Lower lobe of right lung (tissue), 2 donors: ENCODE measurements around the gene ARIH2. TPM values are rescaled to one million over a fixed set of nuclear protein-coding genes. Genes with fewer than 3 reads are reported as not detected.

Experiments used
- ATAC-seq, 2 donors: fragments of 200-7000 bp; cut with Tn5 transposase; one replicate each; pipeline ENCODE4 v1.9.1; 2020 to 2022; ENCODE audit warnings: mild to moderate bottlenecking in 2 of 2, moderate library complexity in 2 of 2
- DNase-seq: peaks from one replicate; pipeline ENCODE4 v3.0.0-alpha.2; 2020
- H3K27ac ChIP-seq: fragments of 200-600 bp; one replicate; pipeline ENCODE4 v1.8.0; 2022
- H3K27me3 ChIP-seq: fragments of 200-600 bp; one replicate; pipeline ENCODE4 v1.8.0; 2022; ENCODE audit warnings: low read depth
- H3K36me3 ChIP-seq: fragments of 200-600 bp; one replicate; pipeline ENCODE4 v1.8.0; 2022; ENCODE audit warnings: mild to moderate bottlenecking
- H3K4me1 ChIP-seq: fragments of 200-600 bp; one replicate; pipeline ENCODE4 v1.8.0; 2022
- H3K4me3 ChIP-seq: fragments of 200-600 bp; one replicate; pipeline ENCODE4 v1.8.0; 2022; ENCODE audit warnings: mild to moderate bottlenecking
- H3K9me3 ChIP-seq: fragments of 200-600 bp; one replicate; pipeline ENCODE4 v1.8.0; 2022
- intact Hi-C: fragments of 100-400 bp; cut with DNase I; formaldehyde crosslinking; loops from one replicate; pipeline ENCODE4 v1.11.0; 2022
- total RNA-seq: library from RNA; stranded (reverse); fragmentation: NEBNext Ultra II Directional; extraction: Animal tissue kit (Norgen Biotek cat#: 25700); gene quantifications from one replicate; pipeline ENCODE4 v1.2.1, GENCODE V29; 2021
- TF ChIP-seq, protein P1 (sequence below): fragments of 200-600 bp; IDR thresholded peaks from one replicate; pipeline ENCODE4 v1.8.0; 2022; ENCODE audit warnings: antibody characterized with exemption, mild to moderate bottlenecking
- donor health status: DM: no; HTN: yes; CAD: no; lungs with severe emphysema.

ARIH2 gene
- total RNA-seq, 1 donor from 2014 or later: 87.4 TPM

- Histone ChIP-seq H3K9me3 (no peaks in the 10 kb centered on the region), H3K36me3 (peaks cover 78% of the 10 kb centered on the region), H3K27me3 (no peaks in the 10 kb centered on the region), H3K4me3 (no peak overlapping the region), H3K4me1 (no peaks in the 10 kb centered on the region), H3K27ac (no peak overlapping the region)
- TF ChIP-seq, protein P1, sequence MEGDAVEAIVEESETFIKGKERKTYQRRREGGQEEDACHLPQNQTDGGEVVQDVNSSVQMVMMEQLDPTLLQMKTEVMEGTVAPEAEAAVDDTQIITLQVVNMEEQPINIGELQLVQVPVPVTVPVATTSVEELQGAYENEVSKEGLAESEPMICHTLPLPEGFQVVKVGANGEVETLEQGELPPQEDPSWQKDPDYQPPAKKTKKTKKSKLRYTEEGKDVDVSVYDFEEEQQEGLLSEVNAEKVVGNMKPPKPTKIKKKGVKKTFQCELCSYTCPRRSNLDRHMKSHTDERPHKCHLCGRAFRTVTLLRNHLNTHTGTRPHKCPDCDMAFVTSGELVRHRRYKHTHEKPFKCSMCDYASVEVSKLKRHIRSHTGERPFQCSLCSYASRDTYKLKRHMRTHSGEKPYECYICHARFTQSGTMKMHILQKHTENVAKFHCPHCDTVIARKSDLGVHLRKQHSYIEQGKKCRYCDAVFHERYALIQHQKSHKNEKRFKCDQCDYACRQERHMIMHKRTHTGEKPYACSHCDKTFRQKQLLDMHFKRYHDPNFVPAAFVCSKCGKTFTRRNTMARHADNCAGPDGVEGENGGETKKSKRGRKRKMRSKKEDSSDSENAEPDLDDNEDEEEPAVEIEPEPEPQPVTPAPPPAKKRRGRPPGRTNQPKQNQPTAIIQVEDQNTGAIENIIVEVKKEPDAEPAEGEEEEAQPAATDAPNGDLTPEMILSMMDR: no peak
- ATAC-seq (no peak), DNase-seq (no peak)
- intact Hi-C loops: no loop called here
Measured at GRCh38 chr3:48983096-48983495, 64.5 kb downstream of the ARIH2 start.

DNA sequence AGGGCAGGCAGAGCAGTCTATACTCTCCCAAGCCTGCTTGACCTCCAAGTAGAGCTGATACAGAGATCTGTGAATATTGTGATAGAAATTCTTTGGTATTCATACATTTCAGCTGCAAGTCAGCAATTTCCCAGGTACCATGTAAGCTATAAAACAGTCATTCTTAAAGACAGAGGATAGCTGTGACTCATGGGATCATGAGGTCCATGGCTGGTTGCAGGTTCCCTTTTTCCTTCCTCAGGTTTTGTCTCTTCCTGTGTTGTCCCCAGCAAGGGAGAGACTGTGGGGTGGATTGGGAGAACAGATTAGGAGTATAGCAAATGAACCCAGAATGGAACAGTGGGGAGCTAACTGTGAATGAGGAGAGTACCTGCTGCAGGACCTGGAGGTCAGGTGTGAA is 66.0 kb downstream of the ARIH2 start:
- no peak overlapping the region for H3K4me3 ChIP-seq
- intact Hi-C loops: no loop called here
- TF ChIP-seq, protein P1: no peak
- H3K27ac ChIP-seq: no peak overlapping the region
- no peak for ATAC-seq
- DNase-seq: no peak
- H3K27me3 ChIP-seq: no peaks in the 10 kb centered on the region
- H3K36me3 ChIP-seq: peaks cover 64% of the 10 kb centered on the region
- H3K4me1 ChIP-seq: peaks cover 13% of the 10 kb centered on the region
- H3K9me3 ChIP-seq: no peaks in the 10 kb centered on the region

DNA sequence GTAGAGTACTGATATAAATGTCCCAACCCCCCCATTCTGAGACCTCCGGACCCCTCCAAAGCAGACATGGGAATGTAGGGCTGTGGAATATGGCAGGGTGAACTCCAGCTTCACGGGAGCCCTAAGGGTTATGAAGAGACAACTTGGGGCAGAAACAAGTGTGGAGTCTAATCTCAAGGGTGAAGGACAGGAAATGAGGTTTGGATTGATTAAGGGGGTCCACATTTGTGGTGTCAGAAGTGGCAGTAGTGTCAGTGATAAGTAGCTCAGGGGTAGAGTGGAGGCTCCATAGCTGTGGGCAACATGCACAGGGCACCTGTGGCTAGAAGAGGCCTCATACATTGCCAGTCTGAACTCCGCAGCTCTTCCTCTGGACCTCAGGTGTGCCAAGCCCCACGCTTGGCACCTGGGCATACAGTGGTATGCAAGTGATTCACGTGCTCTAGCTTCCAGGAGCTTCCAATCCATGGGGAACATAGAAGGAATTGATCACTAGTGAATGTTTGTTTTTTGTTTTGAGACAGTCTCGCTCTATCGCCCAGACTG is 67.3 kb downstream of the ARIH2 start:
- Histone ChIP-seq H3K4me3 (no peak overlapping the region), H3K9me3 (no peaks in the 10 kb centered on the region), H3K27ac (no peak overlapping the region), H3K27me3 (no peaks in the 10 kb centered on the region), H3K4me1 (peaks cover 16% of the 10 kb centered on the region), H3K36me3 (peaks cover 52% of the 10 kb centered on the region)
- intact Hi-C loops: no loop called here
- ATAC-seq: no peak
- DNase-seq: no peak
- TF ChIP-seq, protein P1: no peak

- peak overlapping the region; percentile 83 for H3K4me3 ChIP-seq
- intact Hi-C loops: no loop called here
- peaks cover 18% of the 10 kb centered on the region for H3K36me3 ChIP-seq
- ATAC-seq: no peak
- TF ChIP-seq, protein P1: no peak
- H3K4me1 ChIP-seq: peaks cover 29% of the 10 kb centered on the region
- H3K9me3 ChIP-seq: no peaks in the 10 kb centered on the region
- DNase-seq: no peak
- H3K27me3 ChIP-seq: no peaks in the 10 kb centered on the region
- peak overlapping the region; percentile 88 for H3K27ac ChIP-seq
Measured at GRCh38 chr3:48989126-48989795, 70.6 kb downstream of the ARIH2 start.

GRCh38 chr3:48989796-48990635 is 71.4 kb downstream of the ARIH2 start, which contains the start of gene P4HTM:
Gene P4HTM (plus strand): TSS chr3:48990241. CDS start chr3:48990257, 16 bp downstream.
- peaks cover 29% of the 10 kb centered on the region for H3K4me1 ChIP-seq
- TF ChIP-seq, protein P1: peak; percentile 47
- H3K36me3 ChIP-seq: peaks cover 12% of the 10 kb centered on the region
- intact Hi-C loops: no loop called here
- H3K27ac ChIP-seq: peak within 1 kb of the TSS; percentile 88
- H3K9me3 ChIP-seq: no peaks in the 10 kb centered on the region
- no peaks in the 10 kb centered on the region for H3K27me3 ChIP-seq
- peak; percentile 92 to 95 for ATAC-seq
- H3K4me3 ChIP-seq: peak within 1 kb of the TSS; percentile 83
- peak; percentile 86 for DNase-seq
